Epidermal melanocyte (primary cell): ENCODE measurements around the gene BCL2L1.

ENCODE experiments used
- DNase-seq: peaks from one replicate; pipeline ENCODE4 v3.0.0; 2011; ENCODE audit warnings: low spot score; ENCODE audit not compliant: insufficient read length

Gene BCL2L1

DNA sequence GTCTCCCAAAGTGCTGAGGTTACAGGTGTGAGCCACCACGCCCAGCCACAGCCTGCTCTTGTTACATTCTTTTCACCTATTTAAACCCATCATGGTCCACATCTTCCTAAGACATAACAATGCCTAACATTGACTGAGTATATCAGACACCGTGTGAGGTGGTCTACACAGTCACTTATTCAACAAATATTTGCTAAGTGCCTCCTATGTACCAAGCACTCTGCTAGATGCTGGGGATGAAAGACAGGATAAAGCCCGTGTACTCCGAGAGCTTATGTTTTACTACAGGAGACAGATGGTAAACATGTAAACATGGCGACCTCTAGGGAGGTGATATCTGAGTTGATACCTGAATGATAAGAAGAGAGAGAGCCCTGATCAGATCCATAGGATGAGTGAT lies 12.7 kb downstream of the BCL2L1 start:
- no peak for DNase-seq

DNA sequence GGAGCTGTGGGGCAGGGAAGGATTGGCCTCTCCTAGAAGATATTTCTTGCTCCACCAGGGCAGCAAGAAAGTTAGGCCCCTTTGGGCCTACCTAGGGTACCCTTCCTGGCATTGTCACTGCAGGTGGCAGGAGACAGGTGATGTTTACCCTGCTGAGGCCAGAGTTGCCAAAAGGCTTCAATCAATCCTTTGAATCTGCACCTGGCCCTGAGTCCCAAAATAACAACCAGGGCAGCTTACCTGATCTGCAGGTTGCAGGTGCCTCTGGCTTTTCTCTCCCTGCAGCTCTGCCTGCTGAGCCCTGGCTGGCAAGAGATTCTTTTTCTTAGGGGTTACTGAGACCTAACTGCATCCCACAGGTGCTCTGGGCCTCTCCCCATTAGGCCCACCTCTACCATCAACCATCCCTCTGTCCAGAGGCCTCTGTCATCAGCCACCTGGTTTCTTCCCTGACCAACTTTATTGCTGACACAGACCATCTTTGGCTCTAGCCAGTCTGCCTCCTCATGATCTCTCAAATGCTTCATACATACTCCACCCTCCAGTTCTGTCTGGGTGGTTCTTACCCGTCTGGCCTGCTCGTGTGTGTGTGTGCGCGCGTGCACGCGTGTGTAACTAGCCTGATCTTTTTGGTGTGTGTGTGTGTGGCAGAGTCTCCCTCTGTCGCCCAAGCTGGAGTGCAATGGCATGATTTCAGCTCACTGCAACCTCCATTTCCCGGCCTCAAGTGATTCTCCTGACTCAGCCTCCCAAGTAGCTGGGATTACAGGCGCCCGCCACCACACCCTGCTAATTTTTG lies 13.7 kb downstream of the BCL2L1 start:
- DNase-seq: no peak

GRCh38 chr20:31707994-31708735 lies 14.5 kb downstream of the BCL2L1 start:
- DNase-seq: no peak

DNA sequence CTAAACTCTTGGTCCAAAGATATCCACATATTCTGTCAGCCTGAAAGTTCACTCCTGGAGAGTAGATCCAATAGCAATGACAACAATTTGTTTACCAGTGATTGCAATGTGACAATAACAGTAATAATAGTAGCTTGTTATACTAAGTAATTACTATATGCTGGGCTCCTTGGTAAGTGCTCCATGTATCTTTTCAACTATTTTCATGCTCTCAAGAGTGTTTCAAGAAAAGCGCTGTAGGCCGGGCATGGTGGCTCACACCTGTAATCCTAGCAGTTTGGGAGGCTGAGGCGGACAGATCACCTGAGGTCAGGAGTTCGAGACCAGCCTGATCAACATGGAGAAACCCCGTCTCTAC lies 15.4 kb downstream of the BCL2L1 start:
- no peak for DNase-seq

DNA sequence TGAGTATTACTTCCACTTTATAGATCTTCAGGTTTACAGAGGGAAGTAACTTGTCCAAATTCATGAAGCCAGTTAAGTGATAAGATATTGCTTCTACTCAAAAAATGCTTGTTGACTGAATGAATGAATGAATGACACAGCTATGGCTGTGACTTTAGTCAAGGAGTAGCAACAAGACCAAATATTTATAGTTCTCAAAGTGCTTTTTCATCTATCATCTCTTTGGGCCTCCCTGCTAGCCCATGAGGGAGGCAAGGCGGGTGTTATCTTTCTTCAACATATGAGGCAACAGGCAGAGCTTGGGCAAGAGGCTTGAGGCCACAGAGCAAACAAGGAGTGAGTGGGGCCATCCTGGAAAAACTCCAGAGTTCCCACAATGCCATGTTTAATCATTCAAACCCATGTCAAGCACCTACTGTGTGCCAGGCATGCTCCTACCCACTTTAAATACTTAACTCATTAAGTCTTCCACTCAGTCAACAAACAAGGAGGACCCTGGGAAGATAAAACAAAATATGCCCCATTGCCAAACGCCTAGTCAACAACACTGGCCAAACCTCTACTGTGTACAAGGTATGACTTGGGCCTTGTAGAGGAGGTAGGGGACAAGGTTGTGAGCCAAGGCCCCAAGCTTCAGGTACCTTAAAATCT lies 15.9 kb downstream of the BCL2L1 start:
- no peak for DNase-seq

DNA sequence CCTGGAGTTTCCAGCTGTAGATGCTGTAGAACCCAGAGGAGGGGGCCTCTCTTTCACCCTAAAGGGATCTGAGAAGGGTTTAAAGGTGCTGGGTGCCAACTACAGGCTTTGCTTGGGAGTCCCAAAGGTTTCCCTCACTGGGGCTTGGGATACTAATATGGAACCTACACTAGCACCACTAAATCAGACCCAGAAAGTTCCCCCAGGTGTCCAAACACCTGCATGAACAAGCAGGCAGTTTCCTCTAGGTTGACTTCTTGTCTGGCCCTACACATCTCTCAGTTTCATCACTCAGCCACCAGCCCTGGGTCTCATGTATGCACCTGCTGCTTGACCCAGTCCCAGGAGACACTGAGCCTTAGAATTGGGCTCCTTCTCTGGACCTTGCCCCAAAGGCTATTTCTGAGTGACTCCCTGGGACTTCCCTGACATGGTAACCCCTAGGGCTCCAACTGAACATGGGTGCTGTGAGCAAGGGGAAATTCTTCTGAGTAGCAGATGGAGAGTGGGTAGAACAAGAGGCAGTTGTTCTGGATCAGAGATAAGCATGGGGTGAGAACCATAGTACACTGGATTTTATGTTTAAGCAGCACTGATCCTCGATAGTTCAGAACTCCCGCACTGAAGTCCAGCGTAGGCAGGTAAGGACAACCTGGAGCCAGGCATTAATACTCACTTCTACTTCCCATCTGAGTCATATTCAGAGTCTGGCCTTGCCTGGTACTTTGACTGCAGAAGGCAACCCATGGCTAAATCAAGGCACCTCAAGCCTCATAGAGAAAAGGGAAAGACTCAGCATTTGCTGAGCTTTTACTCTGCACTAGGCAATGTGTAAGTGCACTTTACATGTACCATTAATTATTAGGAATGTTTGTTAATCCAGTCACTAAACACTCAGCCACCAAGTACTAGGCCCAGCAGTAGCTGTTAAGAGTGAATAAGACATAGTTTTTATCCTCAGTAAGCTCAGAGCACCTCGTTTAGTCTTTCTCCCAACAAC lies 16.8 kb downstream of the BCL2L1 start:
- no peak for DNase-seq

- DNase-seq: no peak
These were observed 17.5 kb downstream of the BCL2L1 start for GRCh38 chr20:31705191-31705590.

GRCh38 chr20:31704225-31705119 lies 18.2 kb downstream of the BCL2L1 start:
- DNase-seq: no peak

DNA sequence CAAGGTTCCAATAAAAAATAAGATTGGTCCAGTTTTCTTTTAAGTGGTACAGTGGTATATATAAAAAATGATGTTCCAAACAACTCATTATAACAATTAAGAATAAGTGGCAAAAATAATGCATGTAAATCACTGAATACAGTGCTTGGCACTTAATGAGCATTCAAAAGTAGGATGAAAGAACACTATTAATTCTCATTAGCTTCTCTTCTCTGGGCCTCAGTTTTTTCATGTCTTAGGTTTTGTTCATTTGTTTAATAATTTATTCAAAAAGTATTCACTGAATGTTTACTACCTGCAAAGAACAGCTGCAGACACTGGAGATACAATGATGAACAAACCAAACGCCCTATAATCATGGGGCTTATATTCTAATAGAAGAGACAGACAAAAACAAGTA lies 21.1 kb downstream of the BCL2L1 start:
- DNase-seq: no peak

GRCh38 chr20:31700747-31701146 lies 21.9 kb downstream of the BCL2L1 start:
- DNase-seq: no peak

DNA sequence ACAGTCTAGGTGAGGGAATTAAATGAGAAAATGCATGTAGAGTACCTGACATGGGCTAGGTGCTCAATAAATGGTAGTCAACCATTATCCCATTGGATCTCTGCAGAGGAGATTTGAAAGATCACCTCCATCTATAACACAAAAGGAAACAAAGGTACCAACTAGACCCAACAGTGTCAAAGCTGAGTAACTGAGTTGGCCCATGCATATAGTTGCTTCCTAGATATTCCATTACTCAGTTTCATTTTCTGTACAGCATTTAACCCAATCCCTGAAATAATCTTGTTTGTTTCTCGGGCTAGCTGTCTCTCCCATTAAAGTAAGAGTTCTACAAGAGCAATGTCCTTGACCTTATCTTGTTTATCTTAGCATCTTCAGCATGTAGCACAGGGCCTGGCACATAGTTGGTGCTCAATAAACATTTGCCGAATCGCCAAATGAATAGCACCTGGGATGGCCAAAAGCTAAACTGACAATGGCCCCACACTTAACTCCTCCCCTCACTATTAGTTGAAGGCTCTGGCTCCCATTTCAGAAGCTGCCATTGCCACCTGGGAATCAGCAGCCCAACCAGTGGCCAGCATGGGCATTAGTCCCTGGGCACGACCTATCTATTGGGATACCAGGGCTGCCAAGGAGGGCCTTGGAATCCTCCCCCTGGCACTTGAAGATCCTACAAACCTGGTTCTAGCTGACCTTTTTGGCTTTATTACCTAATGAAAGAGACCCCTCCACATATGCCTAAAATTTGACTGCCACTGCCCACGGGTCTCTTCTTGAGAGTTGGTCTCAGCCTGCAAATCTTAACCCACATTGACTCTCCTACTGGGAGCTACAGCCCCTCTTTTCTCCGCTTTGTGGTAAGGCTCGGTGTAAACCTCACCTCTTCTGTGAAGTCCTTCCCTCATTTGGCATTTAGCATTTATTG lies 22.6 kb downstream of the BCL2L1 start:
- DNase-seq: no peak

- DNase-seq: peak; percentile 96
These were observed 23.6 kb downstream of the BCL2L1 start for GRCh38 chr20:31698803-31699718.

- no peak for DNase-seq
These were observed 24.3 kb downstream of the BCL2L1 start for GRCh38 chr20:31698243-31698802.

DNA sequence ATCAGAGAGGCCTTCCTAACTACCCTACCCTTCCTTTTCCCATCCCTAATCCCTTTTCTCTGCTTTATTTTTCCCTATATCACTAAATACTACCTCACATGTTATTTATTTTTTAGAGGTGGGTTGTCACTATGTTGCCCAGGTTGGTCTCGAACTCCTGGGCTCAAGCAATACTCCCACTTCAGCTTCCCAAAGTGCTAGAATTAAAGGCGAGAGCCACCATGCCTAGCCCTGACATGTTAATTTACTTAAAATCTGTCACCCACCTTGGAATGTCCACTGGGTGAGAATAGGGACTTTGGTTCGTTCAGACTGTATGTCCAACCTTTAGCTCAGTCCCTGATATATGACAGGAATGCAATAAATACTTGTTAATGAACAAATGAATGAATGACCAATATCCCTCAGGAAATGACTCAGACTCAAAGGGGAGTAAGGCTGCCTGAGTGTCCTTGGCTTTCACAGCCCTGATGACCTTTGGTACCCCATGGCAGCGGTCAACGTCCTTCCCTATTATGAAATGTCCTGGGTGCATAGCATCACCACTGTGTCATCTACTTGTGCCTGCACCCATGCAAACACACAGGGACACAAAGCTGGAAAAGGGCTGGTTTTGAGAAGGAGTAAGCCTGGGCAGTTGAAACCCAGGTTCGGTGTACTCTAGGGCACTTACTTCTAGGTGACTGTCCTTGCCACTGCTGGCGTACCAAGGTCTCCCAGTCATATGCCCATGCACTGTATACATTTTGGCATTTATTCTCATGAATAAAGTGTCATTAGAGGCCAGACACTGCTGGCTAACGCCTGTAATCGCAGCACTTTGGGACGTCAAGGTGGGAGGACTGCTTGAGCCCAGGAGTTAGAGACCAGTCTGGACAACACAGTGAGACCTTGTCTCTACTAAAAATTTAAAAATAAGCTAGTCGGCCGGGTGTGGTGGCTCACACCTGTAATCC lies 26.5 kb downstream of the BCL2L1 start:
- DNase-seq: no peak

- no peak for DNase-seq
These were observed 27.6 kb downstream of the BCL2L1 start for GRCh38 chr20:31694842-31695593.
